HG03575 (cell line): ENCODE data around the gene TMEM119.
A peak's percentile ranks its signal among the peaks of the same experiment; 100 is the strongest.
"Not testable (repeated sequence)": the region's sequence is repeated elsewhere in the genome, so short reads cannot be mapped to it uniquely, and the experiment has no call there.

ENCODE experiments used
- ATAC-seq: cut with Tn5 transposase; IDR thresholded peaks from one replicate; pipeline ENCODE4 v1.9.1; 2021; ENCODE audit not compliant: unreplicated experiment, insufficient number of reproducible peaks, low FRiP score; ENCODE audit errors: extremely low read depth

Gene TMEM119

GRCh38 chr12:108574276-108574675 is 23.6 kb downstream of the TMEM119 start:
- not testable (repeated sequence) for ATAC-seq

DNA sequence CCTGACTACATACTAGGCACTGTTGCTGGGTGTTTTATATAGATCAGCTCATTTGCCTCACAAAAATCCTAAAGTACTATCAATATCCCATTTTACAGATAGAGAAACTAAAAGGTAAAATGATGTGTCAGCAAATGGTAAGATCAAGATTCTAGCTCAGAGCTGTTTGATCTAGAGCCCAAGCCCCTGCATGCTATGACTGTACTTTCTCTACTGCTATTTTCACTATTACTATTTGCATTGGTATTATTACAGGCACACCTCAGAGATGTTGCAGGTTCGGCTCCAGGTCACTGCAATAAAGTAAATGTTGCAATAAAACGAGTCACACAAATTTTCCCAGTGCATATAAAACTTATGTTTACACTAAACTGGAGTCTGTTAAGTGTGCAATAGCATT is 24.6 kb downstream of the TMEM119 start:
- no peak for ATAC-seq

DNA sequence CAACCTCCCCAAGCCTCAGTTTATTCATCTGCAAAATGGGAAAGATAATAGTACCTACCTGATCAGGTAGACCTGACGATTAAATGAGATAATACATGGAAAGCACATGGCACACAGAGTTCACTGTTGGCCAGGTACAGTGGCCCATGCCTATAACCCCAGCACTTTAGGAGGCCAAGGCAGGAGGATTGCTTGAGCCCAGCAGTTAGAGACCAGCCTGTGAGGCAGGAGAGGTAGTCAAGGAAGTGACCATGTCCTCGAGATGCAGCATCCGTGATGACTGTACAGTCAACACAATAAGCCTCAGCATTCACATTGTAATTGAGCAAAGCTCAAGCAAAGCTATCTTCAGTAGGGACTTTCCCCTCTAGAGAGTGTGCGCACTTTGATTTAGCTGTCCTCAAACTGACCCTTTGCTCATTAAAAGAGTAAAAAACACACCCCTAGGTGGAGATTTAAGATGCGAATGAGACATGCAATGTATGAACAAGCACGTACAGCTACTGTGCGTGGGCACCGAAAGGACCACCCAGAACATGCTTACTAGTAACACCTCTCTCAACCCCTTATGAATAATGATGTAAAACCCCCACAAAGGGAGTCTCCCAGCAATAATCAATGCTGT is 25.6 kb downstream of the TMEM119 start:
- ATAC-seq, result no peak

- ATAC-seq, result no peak
Observed at GRCh38 chr12:108571609-108572165, 26.2 kb downstream of the TMEM119 start.

- ATAC-seq, result no peak
Observed at GRCh38 chr12:108570743-108571608, 26.9 kb downstream of the TMEM119 start.

- ATAC-seq, result peak; percentile 28
Observed at GRCh38 chr12:108568338-108569154, 29.3 kb downstream of the TMEM119 start.

DNA sequence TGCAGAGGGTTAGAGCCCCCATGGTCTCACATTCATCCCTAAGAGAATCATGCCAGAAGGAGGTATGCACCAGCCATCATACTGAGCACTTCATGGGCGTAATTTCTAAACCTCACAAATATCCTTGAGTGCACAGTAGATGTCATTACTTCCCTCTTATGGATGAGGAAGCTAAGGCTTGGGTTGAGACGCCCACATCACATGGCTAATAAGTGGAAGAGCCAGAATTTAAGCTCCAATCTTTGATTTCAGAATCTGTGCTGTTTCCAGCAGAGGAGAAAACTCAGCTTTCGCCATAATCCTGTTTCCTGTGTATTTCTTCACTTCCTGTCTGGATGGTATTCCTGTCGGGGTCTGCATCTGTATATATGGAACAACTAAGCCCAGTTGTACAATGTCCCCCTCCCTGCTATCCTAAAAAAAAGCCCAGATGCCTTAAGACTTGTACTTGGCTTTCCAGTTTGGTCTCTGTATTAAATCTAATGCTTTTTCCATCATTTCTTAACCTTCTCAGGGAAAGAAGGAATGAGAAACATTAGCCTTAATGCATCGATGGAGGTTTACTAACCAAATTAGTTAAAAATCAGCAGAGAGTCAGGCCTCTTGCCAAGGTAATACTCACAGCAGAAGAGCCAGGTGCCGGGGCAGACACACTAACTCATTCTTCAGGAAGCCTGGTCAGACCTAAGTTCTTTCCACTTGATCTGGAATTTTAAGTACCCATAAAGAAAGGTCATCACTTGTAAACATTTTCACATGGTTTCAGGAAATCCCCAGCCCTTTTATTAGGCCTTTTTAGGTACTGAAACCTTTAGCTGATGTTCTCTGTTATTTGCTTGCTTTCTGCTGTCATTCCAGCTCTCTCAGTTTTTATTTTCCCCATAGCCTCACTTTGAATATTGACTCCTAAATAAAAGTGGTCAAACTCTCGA is 30.2 kb downstream of the TMEM119 start:
- ATAC-seq, result no peak

- no peak for ATAC-seq
Observed at GRCh38 chr12:108566452-108566851, 31.4 kb downstream of the TMEM119 start.

- ATAC-seq, result no peak
Observed at GRCh38 chr12:108565976-108566375, 31.9 kb downstream of the TMEM119 start.

DNA sequence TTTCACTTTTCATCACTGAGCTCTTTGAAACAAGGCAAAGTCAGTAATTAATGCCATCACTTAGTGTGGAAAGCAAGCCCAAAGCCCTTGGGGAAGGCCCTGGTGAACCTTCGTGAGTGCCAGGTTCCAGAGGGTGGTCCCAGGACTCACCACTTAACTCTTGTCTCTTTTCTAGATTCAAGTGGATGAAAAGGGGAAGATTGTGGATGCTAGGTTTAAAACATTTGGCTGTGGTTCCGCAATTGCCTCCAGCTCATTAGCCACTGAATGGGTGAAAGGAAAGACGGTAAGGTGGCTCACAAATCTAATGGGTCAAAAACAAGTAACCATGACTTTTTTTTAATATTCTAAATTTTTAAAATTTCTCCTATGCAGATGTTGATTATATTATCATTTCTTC is 32.7 kb downstream of the TMEM119 start:
- ATAC-seq, result no peak

- no peak for ATAC-seq
Observed at GRCh38 chr12:108564724-108565123, 33.2 kb downstream of the TMEM119 start.

- ATAC-seq, result no peak
Observed at GRCh38 chr12:108563804-108564151, 34.1 kb downstream of the TMEM119 start.

GRCh38 chr12:108563136-108563803 is 34.6 kb downstream of the TMEM119 start:
- no peak for ATAC-seq

- peak; percentile 26 for ATAC-seq
Observed at GRCh38 chr12:108562348-108563135, 35.3 kb downstream of the TMEM119 start, which contains the start of gene ISCU. ISCU (plus strand) TSS chr12:108562596; CDS start chr12:108562623, 27 bp downstream.

DNA sequence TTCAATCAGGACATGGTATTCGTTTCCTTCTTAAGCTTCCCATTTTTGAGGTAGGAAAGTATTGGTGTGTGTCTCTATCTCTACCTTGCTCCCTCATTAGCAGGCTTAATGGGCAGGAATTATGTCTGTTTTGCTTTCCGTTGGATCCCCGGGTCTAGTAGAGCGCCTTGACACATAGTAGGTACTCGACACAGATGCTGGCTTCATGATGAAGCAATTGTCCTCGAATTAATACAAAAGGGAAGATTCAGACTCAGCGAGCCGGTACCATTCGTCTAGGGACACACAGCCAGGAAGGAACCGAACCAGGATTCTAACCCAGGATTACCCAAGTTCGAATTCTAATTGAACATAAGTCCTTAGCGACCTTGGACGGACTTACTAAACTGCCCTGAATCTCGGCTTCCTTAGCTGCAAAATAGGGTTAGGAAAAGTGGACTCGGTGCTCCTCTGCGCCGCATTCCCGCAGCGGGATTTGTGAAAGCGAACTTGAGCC is 36.0 kb downstream of the TMEM119 start:
- no peak for ATAC-seq

DNA sequence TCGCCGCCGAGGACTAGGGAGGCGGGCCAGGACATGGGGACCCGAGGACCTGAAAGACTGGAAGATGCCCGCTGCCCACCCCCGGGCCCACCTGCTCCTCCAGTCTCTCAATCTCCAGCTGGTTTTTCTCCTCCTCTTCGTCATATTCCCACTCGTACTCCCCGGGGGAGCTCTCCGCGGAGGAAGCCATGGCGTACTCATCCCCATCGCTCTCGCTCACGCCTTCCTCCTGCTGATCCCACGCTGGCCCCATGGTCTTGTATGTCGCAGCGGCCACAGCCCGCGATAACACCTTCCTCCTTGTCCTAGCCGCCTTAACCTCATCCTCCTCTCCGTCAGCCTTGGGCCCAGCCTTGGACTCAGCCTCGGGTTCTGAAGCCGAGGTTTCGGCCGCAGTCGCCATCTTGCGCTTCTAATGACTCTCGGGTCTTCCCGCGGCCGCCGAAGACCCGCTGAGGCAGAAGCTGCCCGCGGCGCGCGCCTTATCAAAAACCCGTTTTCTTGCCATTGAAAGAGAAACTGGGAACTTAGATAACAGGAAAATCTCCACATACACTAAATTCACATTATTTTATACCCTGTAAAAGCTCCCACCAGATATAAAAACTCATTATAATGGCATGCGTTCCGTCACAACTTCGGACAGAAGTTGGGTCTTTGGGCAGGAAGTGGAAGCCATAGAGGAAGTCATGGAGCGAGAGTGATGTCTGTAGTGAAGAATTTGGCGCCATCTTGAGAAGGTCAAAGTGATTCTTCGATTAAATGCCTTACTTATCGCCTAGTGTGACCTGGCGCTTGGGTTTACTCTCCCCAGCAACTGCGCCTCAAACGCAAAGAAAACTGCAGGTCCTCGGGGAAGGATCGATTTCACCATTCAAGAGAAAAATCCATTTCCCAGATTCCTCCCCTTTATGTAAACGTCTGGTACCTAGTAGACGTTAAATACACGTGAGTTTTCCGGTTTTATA is 36.8 kb downstream of the TMEM119 start, which contains the start of gene SART3:
TSS of gene SART3 (minus strand) at position 422 of the 968 bp plus-strand sequence. CDS start at position 403, 19 bp downstream.
- ATAC-seq, result no peak
